Esophagus squamous epithelium (tissue), 5 donors: Measurements from ENCODE around the gene RIMS3. TPM values are rescaled to one million over a fixed set of nuclear protein-coding genes. Genes with fewer than 3 reads are reported as not detected.

Experiments
- DNase-seq: peaks from one replicate; lab custom pipeline; 2025; lab: John Stamatoyannopoulos, UW
- H3K27ac ChIP-seq, 4 donors: fragments of 200-600 bp; sonication (generic); one replicate each; pipeline ENCODE4 v1.5.1; 2016 to 2019; ENCODE audit warnings: mild to moderate bottlenecking in 1 of 4
- H3K27me3 ChIP-seq, 4 donors: fragments of 200-600 bp; sonication (generic); 1 replicate in 3 of 4; 2 replicates in 1 of 4; pipeline versions ENCODE4 v1.5.1 to v1.6.0; 2017 to 2021; ENCODE audit warnings: antibody characterized with exemption in 1 of 4
- H3K36me3 ChIP-seq, 3 donors: fragments of 200-600 bp; sonication (generic); one replicate each; pipeline ENCODE4 v1.5.1; 2016 to 2019
- H3K4me1 ChIP-seq, 3 donors: fragments of 200-600 bp; sonication (generic); one replicate each; pipeline ENCODE4 v1.5.1; 2017 to 2019
- H3K4me3 ChIP-seq, 4 donors: fragments of 200-600 bp; sonication (generic); 1 replicate in 3 of 4; 2 replicates in 1 of 4; pipeline ENCODE4 v1.5.1; 2016 to 2019; ENCODE audit warnings: mild to moderate bottlenecking in 2 of 4, moderate library complexity in 1 of 4
- H3K9me3 ChIP-seq, 3 donors: fragments of 200-600 bp; sonication (generic); one replicate each; pipeline ENCODE4 v1.5.1; 2016 to 2019
- CTCF ChIP-seq, 6 experiments: fragments of 450-650 bp in 4 of 6; fragments of 200-600 bp in 2 of 6; sonication (generic) in 2 of 6; IDR thresholded peaks; one replicate each; pipeline ENCODE4 v1.5.1; 2016 to 2019; ENCODE audit warnings: antibody characterized with exemption in 6 of 6, mild to moderate bottlenecking in 4 of 6, moderate library complexity in 4 of 6
- POLR2A ChIP-seq, 4 donors: fragments of 450-650 bp; IDR thresholded peaks; one replicate each; pipeline ENCODE4 v1.6.1; 2017; ENCODE audit warnings: antibody characterized with exemption in 4 of 4, mild to moderate bottlenecking in 4 of 4, moderate library complexity in 3 of 4
- WGBS, 2 donors: methylation state at CpG; one replicate each; pipeline ENCODE4 v1.1.5; 2018; 5-methylcytosine and 5-hydroxymethylcytosine counted together
- intact Hi-C: fragments of 100-400 bp; cut with DNase I; formaldehyde crosslinking; loops from one replicate; pipeline ENCODE4 v1.15.0; 2022
- total RNA-seq, 4 donors: library from RNA; depleted of rRNA; stranded (reverse); fragments of >200 nt; gene quantifications; one replicate each; pipeline ENCODE4 v1.1.0, GENCODE V29; 2016
- donor health status: DM: yes; HTN: yes; CAD: no.

The RIMS3 gene
- total RNA-seq, 4 donors from 2014 or later, result 1.0 to 2.5 (median 1.5) TPM

GRCh38 chr1:40687661-40688060 lies 22.2 kb upstream of the RIMS3 start:
- Histone ChIP-seq H3K4me3 (no peak overlapping the region), H3K27me3 (no peaks in the 10 kb centered on the region), H3K4me1 (peaks cover 0 to 26% (median 3%) of the 10 kb centered on the region in 3 donors), H3K36me3 (peaks cover 0 to 19% (median 0%) of the 10 kb centered on the region in 3 donors), H3K27ac (no peak overlapping the region), H3K9me3 (no peaks in the 10 kb centered on the region)
- 92 to 93% methylated on average over 5 to 6 of the region's 6 CpGs for WGBS, 2 donors
- no peak for TF ChIP-seq CTCF (IDR thresholded peaks at IDR 0.05)
- no peak for TF ChIP-seq POLR2A (IDR thresholded peaks at IDR 0.05)
- no peak for DNase-seq
- intact Hi-C loops, result no loop called here

- H3K27me3 ChIP-seq, result no peaks in the 10 kb centered on the region
- WGBS, 2 donors, result 92 to 94% methylated on average over 7 of the region's 7 CpGs
- no peaks in the 10 kb centered on the region for H3K9me3 ChIP-seq
- no peak overlapping the region for H3K4me3 ChIP-seq
- intact Hi-C loops, result no loop called here
- no peak for DNase-seq
- H3K36me3 ChIP-seq, result peaks cover 0 to 19% (median 0%) of the 10 kb centered on the region in 3 donors
- no peak overlapping the region for H3K27ac ChIP-seq
- H3K4me1 ChIP-seq, result peaks cover 0 to 20% (median 0%) of the 10 kb centered on the region in 3 donors
- TF ChIP-seq POLR2A (IDR thresholded peaks at IDR 0.05) (no peak), CTCF (IDR thresholded peaks at IDR 0.05) (no peak)
Measured at GRCh38 chr1:40687059-40687458, 21.6 kb upstream of the RIMS3 start.

GRCh38 chr1:40684669-40685068 lies 19.2 kb upstream of the RIMS3 start:
- H3K4me3 ChIP-seq, result no peak overlapping the region
- peaks cover 0 to 5% (median 0%) of the 10 kb centered on the region in 3 donors for H3K4me1 ChIP-seq
- DNase-seq, result no peak
- 78 to 91% methylated on average over 3 of the region's 3 CpGs for WGBS, 2 donors
- TF ChIP-seq CTCF (IDR thresholded peaks at IDR 0.05) (no peak), POLR2A (IDR thresholded peaks at IDR 0.05) (no peak)
- no peaks in the 10 kb centered on the region for H3K9me3 ChIP-seq
- intact Hi-C loops, result no loop called here
- H3K27me3 ChIP-seq, result no peaks in the 10 kb centered on the region
- H3K36me3 ChIP-seq, result peaks cover 0 to 19% (median 0%) of the 10 kb centered on the region in 3 donors
- H3K27ac ChIP-seq, result no peak overlapping the region

- Histone ChIP-seq H3K27ac (no peak overlapping the region), H3K9me3 (no peaks in the 10 kb centered on the region), H3K4me3 (no peak overlapping the region), H3K4me1 (peaks cover 0 to 10% (median 0%) of the 10 kb centered on the region in 3 donors), H3K36me3 (no peaks in the 10 kb centered on the region), H3K27me3 (peaks cover 0 to 17% (median 0%) of the 10 kb centered on the region in 4 donors)
- 86 to 94% methylated on average over 2 of the region's 2 CpGs for WGBS, 2 donors
- TF ChIP-seq CTCF (IDR thresholded peaks at IDR 0.05) (no peak), POLR2A (IDR thresholded peaks at IDR 0.05) (no peak)
- DNase-seq, result no peak
- intact Hi-C loops, result no loop called here
Measured at GRCh38 chr1:40679165-40679953, 13.9 kb upstream of the RIMS3 start.

- no peaks in the 10 kb centered on the region for H3K36me3 ChIP-seq
- intact Hi-C loops, result no loop called here
- 0 to 6% methylated on average over 1 of the region's 1 CpG for WGBS, 2 donors
- no peak for DNase-seq
- peaks cover 0 to 10% (median 0%) of the 10 kb centered on the region in 3 donors for H3K4me1 ChIP-seq
- peaks cover 0 to 17% (median 0%) of the 10 kb centered on the region in 4 donors for H3K27me3 ChIP-seq
- TF ChIP-seq POLR2A (IDR thresholded peaks at IDR 0.05), result no peak
- no peak for TF ChIP-seq CTCF (IDR thresholded peaks at IDR 0.05)
- no peak overlapping the region for H3K4me3 ChIP-seq
- no peaks in the 10 kb centered on the region for H3K9me3 ChIP-seq
- no peak overlapping the region for H3K27ac ChIP-seq
Measured at GRCh38 chr1:40676501-40676900, 11.0 kb upstream of the RIMS3 start.
